ENCODE measurements around the gene PRDM10.
"Not testable (repeated sequence)": the region's sequence is repeated elsewhere in the genome, so short reads cannot be mapped to it uniquely, and the experiment has no call there.

PRDM10 gene

DNA sequence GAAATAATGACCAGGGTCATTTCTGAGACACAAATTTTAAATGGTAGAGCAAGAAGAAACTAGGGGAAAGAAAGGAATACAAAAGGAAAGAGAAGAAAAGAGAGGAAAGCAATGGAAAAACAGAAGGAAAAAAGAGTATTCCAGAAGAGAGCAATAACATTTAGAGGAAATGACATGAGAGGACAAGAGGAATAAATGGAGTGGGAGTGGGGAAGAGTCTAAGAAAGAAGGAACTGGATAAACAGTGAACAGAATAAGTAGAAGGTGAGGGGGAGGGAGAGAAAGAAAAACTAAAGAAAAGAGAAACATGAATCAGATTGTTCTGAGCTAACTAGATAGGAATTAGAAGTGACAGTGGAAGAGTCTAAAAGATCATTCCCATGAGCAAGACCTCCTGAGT is 28.4 kb downstream of the PRDM10 start:
- DNase-seq (ENCODE audit: low spot score) = no peak

DNA sequence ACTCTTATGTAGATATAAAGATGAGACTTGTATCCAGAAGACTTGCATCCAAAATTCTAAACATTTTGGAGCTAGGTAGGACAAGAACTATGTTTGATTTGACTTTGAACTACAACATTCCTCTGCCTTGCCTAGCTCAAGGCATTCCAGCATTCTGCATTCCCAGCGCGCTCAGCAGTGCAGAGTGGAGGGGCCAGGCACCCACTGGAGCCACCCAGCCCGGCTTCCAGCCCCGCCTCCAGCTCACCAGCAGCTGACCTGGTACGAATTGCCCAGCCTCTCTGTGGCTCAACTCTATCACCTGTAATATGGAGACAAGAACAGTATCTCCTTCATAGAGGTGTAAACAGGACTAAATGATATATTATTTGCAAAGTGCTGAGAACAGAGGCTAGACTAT is 28.8 kb downstream of the PRDM10 start:
- DNase-seq (ENCODE audit: low spot score) = no peak

DNA sequence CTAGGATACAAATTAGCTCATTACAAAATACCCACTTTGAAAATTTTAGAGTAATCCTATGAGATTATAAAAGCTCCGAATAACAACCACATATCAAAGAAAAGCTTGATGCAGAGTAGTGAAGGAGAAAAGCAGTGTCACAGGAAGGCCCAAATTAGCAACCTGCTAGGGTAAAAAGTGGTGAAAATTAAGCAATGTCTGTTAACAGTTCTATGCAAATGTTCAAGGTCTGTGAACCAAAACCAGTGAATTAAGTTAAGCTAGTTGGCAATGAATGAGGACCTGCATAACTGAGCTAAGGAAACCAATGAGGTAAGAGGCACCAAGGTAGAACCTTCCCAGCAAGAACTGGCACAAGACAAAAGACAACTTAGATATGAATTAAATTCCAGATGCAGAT is 29.6 kb downstream of the PRDM10 start:
- no peak for DNase-seq (ENCODE audit: low spot score)

DNA sequence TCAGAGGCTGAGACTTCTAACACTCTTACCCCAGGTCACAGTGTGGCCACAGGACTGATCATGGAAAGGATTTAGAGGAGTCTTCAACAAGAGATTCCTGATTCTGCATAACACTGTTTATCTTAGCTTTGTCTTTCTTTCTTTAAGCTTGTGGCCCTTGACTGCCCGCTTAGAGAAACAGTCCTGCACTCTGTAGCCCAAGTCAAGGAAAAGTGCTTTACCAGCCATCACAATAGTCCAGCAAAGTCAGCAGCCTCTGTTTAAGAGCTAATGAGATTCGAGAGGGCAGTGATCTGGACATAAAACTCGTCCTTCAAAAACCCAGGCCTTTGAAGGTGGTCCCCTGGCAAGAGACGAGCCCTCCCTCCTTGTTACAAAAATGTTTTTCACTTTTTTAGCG is 30.0 kb downstream of the PRDM10 start:
- no peak for DNase-seq (ENCODE audit: low spot score)

DNA sequence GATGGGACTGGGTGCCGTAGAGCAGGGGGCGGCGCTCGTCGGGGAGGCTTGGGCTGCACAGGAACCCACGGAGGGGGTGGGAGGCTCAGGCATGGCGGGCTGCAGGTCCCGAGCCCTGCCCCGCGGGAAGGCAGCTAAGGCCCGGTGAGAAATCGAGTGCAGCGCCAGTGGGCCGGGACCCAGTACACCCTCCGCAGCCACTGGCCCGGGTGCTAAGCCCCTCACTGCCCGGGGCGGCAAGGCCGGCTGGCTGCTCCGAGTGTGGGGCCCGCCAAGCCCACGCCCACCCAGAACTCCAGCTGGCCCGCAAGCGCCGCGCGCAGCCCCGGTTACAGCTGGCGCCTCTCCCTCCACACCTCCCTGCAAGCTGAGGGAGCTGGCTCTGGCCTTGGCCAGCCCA is 30.8 kb downstream of the PRDM10 start:
- DNase-seq (ENCODE audit: low spot score) = not testable (repeated sequence)

DNA sequence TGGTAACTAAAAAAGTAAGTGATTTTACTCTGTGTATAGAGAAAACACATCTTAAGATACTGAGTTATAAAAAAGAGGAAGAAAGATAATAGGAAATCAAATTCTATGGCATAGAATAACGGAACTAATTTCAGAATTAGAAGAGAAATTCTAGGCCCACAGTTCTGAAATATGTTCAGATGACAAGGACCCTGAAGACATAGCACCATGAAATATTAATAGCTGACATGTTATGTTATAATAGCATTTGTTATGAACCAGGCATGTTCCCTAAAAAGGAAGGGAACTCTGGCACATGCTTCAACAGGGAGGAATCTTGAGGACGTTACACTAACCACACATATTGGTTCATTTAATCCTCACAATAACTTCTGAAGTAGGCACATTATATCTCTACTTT is 32.7 kb downstream of the PRDM10 start:
- no peak for DNase-seq (ENCODE audit: low spot score)

DNA sequence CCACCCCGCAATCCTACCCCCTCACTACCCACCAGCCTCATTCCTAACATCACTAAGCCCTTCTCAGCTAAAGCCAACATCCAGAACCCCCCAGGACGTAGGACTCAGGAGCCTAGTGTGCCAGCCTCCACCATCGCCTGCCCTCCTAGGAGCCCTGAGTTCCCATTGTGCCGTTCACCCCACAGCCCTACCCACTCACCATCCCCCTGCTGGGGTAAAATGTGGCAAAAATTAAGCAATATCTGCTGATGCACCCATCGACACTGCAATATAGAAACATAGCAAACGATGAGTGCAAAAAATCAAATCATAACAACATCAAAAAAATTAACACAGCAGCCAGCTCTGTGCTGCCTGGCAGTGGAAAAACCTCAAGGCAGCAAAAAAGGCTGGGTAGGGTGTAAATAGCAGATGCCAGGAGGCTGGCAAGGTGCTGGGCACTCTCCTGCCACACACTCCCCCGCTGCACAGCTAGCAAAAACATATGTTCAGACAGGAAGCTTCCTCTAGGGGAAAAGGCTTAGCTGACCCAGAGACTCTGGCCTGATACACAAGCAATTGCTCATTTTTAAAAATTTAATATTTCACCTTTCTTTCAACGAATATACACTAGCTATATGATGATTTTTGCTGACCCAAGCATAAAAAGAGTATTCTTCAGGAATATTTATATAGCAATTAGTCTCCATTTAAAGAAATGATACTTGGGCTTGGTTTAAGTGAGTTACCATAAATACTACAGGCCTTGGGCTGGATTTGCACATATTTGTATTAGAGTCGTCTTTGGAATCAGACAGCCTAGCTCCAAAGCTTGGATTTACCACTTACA is 33.8 kb downstream of the PRDM10 start:
- DNase-seq (ENCODE audit: low spot score) = no peak

DNA sequence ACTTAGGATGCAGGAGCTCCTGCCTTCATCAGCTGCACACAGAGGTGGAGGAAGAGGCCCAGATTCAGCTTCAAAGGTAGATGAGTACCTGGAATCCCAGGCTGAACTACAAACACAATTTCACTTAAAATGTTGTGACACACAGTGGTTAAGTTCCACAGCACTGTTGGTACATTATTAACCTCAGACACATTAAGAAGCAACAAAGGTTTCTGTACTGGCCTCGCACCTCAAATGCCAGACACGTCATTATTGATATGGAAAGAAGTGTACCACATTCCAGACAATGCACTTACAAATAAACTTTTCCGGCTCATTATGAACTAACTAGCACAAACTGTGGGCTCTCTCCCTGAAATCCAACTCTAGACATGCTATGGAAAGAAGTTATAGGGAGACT is 34.6 kb downstream of the PRDM10 start:
- no peak for DNase-seq (ENCODE audit: low spot score)

DNA sequence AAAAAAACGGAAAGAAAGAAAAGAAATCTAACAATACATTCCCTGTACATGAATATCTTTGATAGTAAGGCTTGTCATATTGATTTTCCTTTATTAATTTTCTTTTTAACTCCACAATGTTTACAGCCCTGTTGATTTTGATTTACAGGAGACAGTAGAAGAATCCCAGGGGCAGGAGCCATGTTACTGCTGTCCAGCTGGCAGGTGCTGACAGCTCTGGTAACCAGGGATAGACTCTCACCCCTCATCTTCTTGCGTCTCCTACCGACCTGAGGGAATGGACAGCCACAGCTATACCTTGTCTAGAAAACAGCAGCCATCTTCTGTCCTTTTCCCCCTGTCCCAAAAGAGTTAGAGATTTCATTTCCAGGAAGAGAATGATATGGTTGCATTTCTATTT is 37.4 kb downstream of the PRDM10 start:
- no peak for DNase-seq (ENCODE audit: low spot score)

DNA sequence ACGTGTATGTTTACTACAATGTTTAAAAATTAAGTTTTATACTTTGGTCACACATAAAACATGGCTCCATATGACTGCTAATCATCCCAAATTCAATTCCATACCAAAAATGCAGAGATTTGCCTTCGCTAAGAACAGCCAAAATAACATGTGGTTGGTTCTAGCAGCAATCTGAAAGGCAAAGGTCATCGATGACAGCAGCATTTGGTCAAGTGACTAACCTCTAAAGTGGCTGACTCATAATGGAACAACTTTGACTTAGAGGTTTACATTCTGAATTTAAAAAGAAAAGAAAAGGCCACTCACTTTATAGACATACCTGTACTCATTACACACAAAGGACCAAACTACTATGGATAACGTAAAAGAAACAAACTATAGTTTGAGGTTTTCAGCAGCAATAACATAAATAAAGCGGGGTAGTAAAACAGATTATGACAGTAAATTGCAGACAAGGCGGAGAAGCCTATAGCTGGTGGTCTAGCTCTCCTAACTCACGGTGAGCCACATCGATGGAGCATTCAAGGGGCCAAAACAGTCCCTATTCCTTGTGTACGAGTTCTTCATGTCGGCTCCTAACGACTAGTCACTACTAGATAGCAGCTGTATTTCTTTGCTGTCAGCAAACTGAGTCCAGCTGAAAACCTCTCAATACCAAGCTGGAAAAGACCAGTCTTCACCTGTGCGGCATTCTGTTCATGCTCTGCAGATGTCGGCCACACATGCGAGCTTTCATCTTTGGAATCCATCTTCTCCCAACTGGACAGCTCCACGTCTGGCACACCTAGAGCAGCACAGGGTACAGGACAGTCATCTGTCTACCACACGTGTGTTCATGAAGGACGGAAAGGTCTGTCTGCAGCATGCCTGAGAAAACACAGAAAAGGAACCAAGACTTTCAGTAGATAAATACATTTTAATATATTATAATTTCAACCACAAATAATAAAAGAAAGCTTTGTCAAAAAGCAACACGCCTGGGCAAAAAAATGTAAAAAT is 42.1 kb downstream of the PRDM10 start:
- DNase-seq (ENCODE audit: low spot score) = peak; percentile 72

DNA sequence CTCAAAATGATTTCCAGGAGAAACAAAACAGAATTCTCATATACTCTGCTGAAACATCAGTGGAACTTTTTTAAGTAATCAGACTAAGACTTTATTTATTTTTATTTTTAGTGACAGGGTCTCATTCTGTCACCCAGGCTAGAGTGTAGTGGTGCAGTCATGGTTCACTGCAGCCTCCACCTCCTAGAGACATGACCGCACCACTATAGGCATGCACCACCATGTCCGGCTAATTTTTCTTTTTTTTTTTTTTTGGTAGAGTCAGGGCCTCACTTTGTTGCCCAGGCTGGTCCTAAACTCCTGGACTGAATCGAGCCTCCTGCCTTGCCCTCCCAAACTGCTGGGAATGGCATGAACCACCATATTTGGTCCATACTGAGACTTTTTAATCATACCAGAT is 42.9 kb downstream of the PRDM10 start:
- DNase-seq (ENCODE audit: low spot score) = no peak

DNA sequence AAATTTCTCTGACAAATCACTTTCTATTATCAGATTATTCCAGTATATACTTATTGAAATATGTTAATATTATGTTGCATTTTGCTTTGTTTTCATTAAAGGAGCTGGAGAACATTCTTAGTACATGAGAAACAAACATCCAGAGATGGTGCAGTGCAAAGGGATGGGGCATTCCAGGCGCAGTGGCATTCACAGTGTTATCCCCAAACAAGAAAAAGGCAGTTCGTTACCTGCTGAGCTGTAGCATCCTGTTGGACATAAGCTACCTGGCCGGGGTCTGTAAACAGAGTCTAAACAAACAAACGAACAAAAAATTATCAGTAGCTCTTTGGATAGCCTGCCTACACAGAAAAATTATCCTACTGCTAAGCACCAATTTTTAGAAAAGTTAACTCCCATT is 47.4 kb downstream of the PRDM10 start:
- no peak for DNase-seq (ENCODE audit: low spot score)

DNA sequence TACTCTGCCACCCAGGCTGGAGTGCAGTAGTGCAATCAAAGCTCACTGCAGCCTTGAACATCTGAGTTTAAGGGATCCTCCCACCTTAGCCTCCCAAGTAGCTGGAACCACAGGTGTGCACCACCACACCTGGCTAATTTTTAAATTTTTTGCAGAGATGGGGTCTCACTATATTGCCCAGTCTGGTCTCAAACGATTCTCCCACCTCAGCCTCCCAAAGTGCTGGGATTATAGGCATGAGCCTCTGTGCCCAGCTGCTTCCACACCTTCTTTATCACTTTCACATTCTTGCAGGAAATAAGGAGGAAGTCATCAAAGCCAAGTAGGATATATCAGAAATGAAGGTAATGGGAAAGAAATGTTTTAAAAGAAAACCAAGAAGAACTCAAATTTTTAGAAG is 47.9 kb downstream of the PRDM10 start:
- not testable (repeated sequence) for DNase-seq (ENCODE audit: low spot score)

DNA sequence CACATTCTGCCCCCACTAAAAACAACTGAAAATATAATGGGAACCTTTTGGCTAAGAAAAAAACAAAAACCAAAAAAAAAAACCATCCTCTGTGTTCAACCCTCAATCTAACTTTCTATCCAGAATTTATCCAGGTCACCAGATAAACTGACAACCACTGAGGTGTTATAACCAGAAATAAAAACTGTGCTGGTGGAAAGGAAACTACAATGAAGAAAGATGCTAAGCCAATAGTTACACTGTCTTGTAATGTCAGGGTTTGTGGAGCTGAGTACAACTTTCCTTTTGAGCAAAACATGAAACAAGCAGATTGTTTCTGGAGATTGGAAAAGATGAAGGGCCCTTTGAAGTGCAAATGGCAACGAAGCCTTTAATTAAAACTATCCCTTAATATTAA is 50.8 kb downstream of the PRDM10 start:
- no peak for DNase-seq (ENCODE audit: low spot score)

DNA sequence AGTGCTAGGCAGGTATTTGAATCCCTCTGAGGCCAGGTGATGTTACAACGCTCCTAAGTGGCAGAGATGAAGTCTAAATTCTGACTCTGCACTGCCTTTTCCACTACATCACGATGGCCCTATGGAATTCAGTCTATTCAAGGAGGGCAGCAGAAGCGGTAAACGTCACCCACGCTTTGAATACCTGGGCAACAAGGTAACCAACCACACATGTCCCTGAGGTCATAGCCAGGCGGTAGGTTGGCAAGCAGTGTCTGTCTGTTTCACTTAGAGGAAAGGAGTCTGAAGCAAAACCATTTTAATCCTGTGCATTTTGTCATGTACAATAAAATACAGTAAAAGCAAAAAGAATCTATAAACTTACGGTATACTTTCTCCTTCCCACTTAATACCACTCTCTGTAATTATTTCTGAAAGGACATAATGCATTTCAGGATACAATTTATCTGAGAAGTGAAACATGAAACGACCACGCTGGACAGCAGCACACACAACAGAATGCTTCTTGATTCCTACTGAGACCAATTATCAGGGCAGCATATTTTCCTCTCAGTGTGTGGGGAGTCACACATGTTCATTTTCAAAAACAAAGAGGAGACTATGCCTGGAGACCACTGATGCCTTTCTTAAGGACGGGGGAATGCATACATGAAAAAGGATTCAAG is 51.3 kb downstream of the PRDM10 start:
- DNase-seq (ENCODE audit: low spot score) = no peak

DNA sequence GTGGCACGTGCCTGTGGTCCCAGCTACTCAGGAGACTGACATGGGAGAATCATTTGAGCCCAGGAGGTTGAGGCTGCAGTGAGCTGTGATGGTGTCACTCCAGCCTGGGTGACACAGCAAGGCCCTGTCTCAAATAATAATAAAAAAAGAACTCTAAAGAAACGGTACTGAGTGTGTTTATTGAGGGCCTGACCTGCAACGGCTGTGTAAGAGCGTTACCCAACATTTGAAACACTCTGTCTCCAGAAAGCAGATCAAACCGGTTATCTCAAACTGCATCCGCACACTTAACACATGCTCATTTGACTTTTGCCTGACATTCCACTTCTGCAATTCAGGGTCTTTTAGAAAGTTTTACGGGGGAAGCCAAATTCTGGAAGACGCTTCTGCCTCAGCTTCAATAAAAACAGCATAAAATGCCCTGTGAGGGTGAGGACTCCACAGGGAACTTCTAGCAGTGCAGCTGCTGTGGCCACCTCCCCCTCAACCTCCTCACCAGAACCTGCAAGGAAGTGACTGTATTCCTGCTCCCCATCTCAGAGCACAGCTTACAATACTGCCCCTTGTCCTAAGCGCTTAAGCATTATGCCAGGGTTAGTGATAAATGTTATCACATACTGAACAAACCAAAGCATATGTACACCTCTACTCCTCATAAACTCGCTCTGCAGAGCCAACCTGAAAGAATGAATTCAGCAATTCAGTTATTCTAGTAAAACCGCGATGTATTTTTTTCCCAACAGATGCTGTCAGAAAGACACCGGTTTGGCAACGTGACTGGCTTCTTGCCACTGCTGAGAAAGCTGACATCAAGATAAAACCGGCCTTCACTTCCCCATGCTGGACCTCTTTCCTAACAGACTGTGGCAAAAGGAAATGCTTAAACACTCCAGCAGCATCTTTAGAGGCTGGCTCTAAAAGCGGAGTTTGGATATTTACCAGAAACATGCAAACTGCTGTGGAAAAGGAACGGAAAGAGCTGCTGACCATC is 52.2 kb downstream of the PRDM10 start:
- peak; percentile 56 for DNase-seq (ENCODE audit: low spot score)

DNA sequence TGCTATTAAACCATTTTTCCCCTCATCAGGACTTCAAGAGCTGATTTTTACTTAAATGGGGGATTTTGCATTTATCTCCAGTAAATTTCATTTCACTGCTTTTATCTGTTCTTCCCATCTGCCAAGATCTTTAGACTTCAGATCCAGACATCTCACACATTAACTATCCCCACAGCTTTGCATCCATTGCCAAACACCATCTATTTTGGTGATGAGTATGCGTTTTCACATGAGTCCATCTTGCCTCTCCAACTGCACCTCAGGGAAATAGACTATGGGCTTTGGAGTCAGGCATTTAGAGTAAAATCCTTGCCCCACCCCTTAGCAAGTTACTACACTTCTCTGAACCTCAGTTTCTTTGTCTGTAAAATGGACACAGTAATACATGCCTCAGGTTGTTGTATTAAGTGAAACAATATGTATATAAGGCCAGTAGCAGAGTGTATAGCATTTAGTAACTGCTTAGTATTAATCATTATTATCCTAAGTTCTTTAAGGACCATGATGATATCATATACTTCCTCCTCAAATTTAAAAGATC is 53.6 kb downstream of the PRDM10 start:
- no peak for DNase-seq (ENCODE audit: low spot score)

DNA sequence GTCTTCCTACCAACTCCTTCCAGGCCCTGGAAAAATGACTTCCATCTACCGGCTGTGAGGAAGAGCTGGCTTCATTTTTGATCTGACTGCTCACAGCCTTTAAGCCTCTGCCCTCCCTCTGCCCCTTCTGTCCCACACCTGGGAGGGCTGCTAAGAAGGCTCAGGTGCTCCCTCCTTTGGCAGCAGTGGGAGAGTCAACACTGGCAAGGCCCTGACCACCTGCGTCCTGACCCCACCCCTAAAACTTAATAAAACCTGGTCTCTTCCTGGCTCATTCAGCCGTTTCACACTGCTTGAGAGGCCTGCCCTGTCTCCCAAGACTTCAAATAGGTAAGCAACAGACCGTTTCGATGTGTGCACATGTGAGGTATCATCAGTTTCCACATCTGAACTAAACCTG is 55.2 kb downstream of the PRDM10 start:
- DNase-seq (ENCODE audit: low spot score) = no peak

DNA sequence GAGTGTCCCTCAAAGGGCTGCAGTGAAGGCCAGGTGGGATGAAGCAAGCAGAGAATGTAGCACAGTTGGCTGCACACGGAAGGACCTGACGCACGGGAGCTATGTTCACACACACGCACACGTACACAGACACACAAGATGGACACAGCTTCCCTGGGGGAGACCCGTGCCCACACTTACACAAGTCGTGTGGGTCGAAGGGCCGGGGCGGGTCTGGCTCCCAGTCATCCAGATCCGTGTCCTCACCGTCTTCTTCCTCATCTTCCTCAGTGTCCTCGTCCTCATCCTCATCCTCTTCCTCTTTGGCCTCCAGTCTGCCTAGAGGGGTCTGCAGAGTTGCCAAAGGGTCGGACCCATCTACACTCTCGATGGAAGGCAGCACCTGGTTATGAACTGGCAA is 55.7 kb downstream of the PRDM10 start:
- no peak for DNase-seq (ENCODE audit: low spot score)

DNA sequence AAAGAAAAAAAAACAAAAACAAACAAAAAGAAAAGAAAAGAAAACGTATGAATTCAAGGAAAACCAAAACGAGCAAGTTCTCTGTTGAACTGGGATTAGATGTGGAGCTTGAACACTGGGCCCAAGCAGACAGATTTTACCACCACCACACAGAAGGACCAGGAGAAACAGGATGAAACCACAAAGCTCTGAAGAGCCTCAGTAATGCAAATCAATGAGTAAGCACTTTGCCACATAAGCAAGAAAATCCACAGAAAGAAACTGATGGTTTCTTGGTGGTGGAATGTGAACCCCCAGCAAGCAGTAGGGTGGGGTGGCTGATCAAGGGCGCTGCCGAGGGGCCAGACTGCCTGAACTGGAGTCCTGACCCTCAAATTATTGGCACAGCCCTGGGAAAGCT is 56.4 kb downstream of the PRDM10 start:
- no peak for DNase-seq (ENCODE audit: low spot score)

DNA sequence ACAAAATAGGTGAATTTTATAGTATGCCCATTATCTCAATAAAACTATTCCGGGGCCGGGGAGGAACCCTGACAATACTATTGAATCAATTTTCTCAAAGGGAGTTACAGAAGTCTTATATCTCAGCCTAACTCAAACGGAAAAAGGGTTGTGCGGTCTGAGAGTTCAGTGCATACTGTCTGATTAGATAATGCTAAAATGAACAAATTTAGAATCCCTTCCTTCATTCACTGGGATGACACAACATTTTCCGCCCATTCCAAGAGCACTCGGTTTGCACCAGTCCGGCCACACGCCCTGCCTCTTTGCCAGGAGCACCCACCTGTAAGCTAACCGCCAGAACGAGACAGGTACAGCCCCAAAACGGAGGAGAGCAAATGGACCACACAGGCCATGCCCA is 57.3 kb downstream of the PRDM10 start:
- DNase-seq (ENCODE audit: low spot score) = no peak
